Smooth muscle cell (in vitro differentiated cells): ENCODE measurements around the gene GCH1. TPM values are rescaled to one million over a fixed set of nuclear protein-coding genes. Genes with fewer than 3 reads are reported as not detected.
"Not testable (repeated sequence)": the region's sequence is repeated elsewhere in the genome, so short reads cannot be mapped to it uniquely, and the experiment has no call there.

Source experiments
- DNase-seq: peaks from one replicate; lab custom pipeline; 2025; ENCODE audit not compliant: unreplicated experiment; lab: John Stamatoyannopoulos, UW
- H2AFZ ChIP-seq: fragments of 200-600 bp; sonication (generic); 2 replicates; pipeline ENCODE4 v1.6.0; 2016; ENCODE audit warnings: antibody characterized with exemption, low read depth, mild to moderate bottlenecking
- H3F3A ChIP-seq: fragments of 200-600 bp; sonication (generic); 2 replicates; pipeline ENCODE4 v1.6.0; 2017; ENCODE audit warnings: antibody characterized with exemption, low read depth
- H3K27ac ChIP-seq: fragments of 200-600 bp; sonication (generic); 2 replicates; pipeline ENCODE4 v1.5.1; 2016; ENCODE audit warnings: low read depth, mild to moderate bottlenecking
- H3K27me3 ChIP-seq: fragments of 200-600 bp; sonication (generic); 2 replicates; pipeline ENCODE4 v1.6.1; 2016; ENCODE audit warnings: low read depth, mild to moderate bottlenecking
- H3K36me3 ChIP-seq: fragments of 200-600 bp; sonication (generic); 2 replicates; pipeline ENCODE4 v1.5.1; 2016; ENCODE audit warnings: low read depth
- H3K4me1 ChIP-seq: fragments of 200-600 bp; sonication (generic); 2 replicates; pipeline ENCODE4 v1.5.1; 2016; ENCODE audit warnings: low read depth
- H3K4me2 ChIP-seq: fragments of 200-600 bp; sonication (generic); 2 replicates; pipeline ENCODE4 v1.6.0; 2016; ENCODE audit warnings: mild to moderate bottlenecking
- H3K4me3 ChIP-seq: fragments of 200-600 bp; sonication (generic); 2 replicates; pipeline ENCODE4 v1.5.1; 2016; ENCODE audit warnings: mild to moderate bottlenecking
- H3K79me2 ChIP-seq: fragments of 200-600 bp; sonication (generic); 2 replicates; pipeline ENCODE4 v1.6.0; 2016; ENCODE audit warnings: low read depth, mild to moderate bottlenecking
- H3K9ac ChIP-seq: fragments of 200-600 bp; sonication (generic); 2 replicates; pipeline ENCODE4 v1.6.0; 2016; ENCODE audit warnings: low read depth
- H3K9me3 ChIP-seq: fragments of 200-600 bp; sonication (generic); replicated peaks from 2 replicates; pipeline ENCODE4 v1.5.1; 2016; ENCODE audit warnings: low read depth
- H4K20me1 ChIP-seq: fragments of 200-600 bp; sonication (generic); 2 replicates; pipeline ENCODE4 v1.6.0; 2016; ENCODE audit warnings: low read depth
- WGBS: methylation state at CpG from one replicate; pipeline ENCODE4 v1.1.7; 2016; ENCODE audit warnings: low lambda C conversion rate; 5-methylcytosine and 5-hydroxymethylcytosine counted together
- polyA plus RNA-seq: library from polyadenylated mRNA; unstranded; fragments of >200 nt; fragmentation: Nextera tagmentation; extraction: Ambion mirVana; gene quantifications from 2 replicates; pipeline ENCODE4 v1.2.1, GENCODE V29; 2016
- total RNA-seq: library from RNA; depleted of rRNA; stranded (reverse); fragments of >200 nt; gene quantifications from 2 replicates; pipeline ENCODE4 v1.2.3, GENCODE V29; 2014
- TF ChIP-seq, protein P1 (sequence below): fragments of 200-600 bp; sonication (generic); IDR thresholded peaks from 2 replicates; pipeline ENCODE4 v1.5.1; 2017; ENCODE audit warnings: borderline replicate concordance, mild to moderate bottlenecking, antibody characterized with exemption; ENCODE audit not compliant: insufficient read depth, poor library complexity, severe bottlenecking

The GCH1 gene
- total and polyA plus RNA-seq, 2 experiments from 2014 or later, result 0.70 to 2.1 TPM

DNA sequence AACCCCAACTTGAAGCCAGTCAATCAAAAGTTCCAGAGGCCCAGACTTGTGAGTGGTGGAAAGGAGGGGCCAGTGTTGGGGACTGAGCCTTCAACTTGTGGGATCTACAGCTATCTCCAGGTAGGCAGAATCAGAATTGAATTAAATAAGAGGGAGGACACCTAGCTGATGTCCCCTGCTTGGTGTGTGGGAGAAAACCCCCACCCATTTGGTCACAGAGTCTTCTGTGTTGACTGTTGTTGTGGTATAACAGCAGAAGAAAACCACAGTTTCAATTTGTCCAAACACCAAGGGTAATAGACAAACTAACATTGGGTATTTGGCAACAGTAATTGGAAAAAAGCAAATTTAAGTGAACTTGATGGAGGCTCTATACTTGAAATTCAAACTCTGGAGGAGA lies 3.4 kb upstream of the GCH1 start:
- peaks cover 26% of the 10 kb centered on the region for H3K27me3 ChIP-seq
- no peaks in the 10 kb centered on the region for H3F3A ChIP-seq
- H3K27ac ChIP-seq, result no peak overlapping the region
- TF ChIP-seq, protein P1, sequence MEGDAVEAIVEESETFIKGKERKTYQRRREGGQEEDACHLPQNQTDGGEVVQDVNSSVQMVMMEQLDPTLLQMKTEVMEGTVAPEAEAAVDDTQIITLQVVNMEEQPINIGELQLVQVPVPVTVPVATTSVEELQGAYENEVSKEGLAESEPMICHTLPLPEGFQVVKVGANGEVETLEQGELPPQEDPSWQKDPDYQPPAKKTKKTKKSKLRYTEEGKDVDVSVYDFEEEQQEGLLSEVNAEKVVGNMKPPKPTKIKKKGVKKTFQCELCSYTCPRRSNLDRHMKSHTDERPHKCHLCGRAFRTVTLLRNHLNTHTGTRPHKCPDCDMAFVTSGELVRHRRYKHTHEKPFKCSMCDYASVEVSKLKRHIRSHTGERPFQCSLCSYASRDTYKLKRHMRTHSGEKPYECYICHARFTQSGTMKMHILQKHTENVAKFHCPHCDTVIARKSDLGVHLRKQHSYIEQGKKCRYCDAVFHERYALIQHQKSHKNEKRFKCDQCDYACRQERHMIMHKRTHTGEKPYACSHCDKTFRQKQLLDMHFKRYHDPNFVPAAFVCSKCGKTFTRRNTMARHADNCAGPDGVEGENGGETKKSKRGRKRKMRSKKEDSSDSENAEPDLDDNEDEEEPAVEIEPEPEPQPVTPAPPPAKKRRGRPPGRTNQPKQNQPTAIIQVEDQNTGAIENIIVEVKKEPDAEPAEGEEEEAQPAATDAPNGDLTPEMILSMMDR, result no peak
- H2AFZ ChIP-seq, result no peak overlapping the region
- H4K20me1 ChIP-seq, result no peaks in the 10 kb centered on the region
- no peak overlapping the region for H3K4me2 ChIP-seq
- H3K9me3 ChIP-seq, result no peaks in the 10 kb centered on the region
- H3K4me1 ChIP-seq, result peaks cover 4% of the 10 kb centered on the region
- H3K4me3 ChIP-seq, result no peak overlapping the region
- no peaks in the 10 kb centered on the region for H3K79me2 ChIP-seq
- H3K9ac ChIP-seq, result no peak overlapping the region
- H3K36me3 ChIP-seq, result no peaks in the 10 kb centered on the region
- DNase-seq, result no peak

DNA sequence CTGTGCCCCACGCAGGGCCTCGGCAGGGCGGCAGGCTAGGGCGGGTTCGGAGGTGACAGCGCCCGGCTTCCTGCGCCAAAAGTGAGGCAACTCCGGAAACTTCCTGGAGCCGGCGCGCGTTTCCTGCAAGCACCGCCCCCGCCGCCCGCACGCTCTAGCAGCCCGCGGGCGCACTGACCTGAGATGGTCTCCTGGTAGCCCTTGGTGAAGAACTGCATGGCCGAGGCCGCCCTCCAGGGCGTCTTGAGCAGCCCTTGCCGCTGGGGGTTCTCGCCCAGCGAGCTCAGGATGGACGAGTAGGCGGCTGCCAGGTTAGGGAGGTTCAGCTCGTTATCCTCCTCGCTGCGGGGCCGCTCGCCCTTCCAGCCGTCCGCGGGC lies 494 bp downstream of the GCH1 start:
- Histone ChIP-seq H3K36me3 (no peaks in the 10 kb centered on the region), H3K9me3 (no peaks in the 10 kb centered on the region), H3K4me2 (peak overlapping the region; percentile 93), H3K27me3 (peaks cover 34% of the 10 kb centered on the region), H3K9ac (peak overlapping the region; percentile 44), H3K4me3 (peak overlapping the region; percentile 78), H3F3A (no peaks in the 10 kb centered on the region), H3K27ac (no peak overlapping the region), H2AFZ (peak overlapping the region; percentile 70), H4K20me1 (no peaks in the 10 kb centered on the region), H3K79me2 (no peaks in the 10 kb centered on the region), H3K4me1 (peaks cover 4% of the 10 kb centered on the region)
- TF ChIP-seq, protein P1, result no peak
- 1% methylated on average over 37 of the region's 37 CpGs for WGBS
- peak; percentile 20 for DNase-seq

DNA sequence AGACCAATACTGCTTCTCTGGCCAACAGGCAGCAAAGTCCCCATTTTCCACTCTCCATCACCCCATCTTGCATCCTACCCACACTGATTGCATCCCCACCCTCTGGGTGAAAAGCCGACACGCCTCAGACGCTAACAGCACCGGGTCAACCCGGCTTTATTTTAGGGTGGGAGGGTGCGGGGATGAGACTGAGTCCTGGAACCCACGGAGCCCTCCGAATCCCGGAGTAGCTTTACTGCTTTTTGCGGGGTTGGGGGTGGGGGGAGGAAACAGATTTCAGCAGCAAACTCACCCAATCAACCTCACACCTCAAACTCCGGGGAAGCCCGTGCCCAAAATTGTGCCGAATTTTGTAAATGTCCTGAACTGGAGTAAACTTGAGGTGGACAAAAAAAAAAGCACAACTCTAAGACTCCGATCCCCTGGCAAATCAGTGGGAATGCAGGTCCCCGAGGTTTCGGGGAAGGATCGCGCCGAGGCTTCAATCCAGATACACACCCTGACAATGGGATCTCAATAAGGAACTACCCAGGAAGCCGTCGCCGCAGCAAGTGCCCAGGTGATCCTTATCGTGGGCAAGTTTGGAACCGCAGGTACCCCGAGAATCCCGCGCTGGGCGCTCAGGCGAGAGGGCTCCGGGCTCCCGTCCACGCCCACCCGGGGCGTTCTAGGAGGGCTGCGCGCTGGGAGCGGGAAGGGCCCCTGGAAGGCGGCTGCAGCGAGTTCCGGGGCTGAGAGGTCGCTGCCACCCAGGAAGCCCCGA lies 1.1 kb downstream of the GCH1 start:
- no peaks in the 10 kb centered on the region for H3K36me3 ChIP-seq
- peak overlapping the region; percentile 78 for H3K4me3 ChIP-seq
- peaks cover 31% of the 10 kb centered on the region for H3K27me3 ChIP-seq
- 5% methylated on average over 42 of the region's 42 CpGs for WGBS
- no peaks in the 10 kb centered on the region for H3K9me3 ChIP-seq
- peak overlapping the region; percentile 93 for H3K4me2 ChIP-seq
- no peak overlapping the region for H3K27ac ChIP-seq
- H3K9ac ChIP-seq, result no peak overlapping the region
- DNase-seq, result no peak
- H3K4me1 ChIP-seq, result peaks cover 4% of the 10 kb centered on the region
- no peaks in the 10 kb centered on the region for H3F3A ChIP-seq
- H3K79me2 ChIP-seq, result no peaks in the 10 kb centered on the region
- no peaks in the 10 kb centered on the region for H4K20me1 ChIP-seq
- H2AFZ ChIP-seq, result peak overlapping the region; percentile 70
- TF ChIP-seq, protein P1, result no peak

DNA sequence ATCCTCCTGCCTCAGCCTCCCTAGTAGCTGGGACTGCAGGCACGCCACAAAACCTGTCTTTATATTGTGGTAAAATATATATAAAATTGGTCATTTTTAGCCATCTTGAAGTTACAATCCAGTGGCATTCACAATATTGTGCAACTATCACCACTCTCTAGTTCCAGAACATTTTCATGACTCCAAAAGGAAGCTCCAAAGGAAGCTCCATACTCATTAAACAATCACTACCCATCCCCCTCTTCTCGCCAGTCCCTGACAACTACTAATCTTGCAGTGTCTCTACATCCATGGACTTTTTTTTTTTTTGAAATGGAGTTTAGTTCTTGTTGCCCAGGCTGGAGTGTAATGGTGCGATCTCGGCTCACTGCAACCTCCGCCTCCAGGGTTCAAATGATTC lies 3.1 kb downstream of the GCH1 start:
- no peak overlapping the region for H3K4me3 ChIP-seq
- no peaks in the 10 kb centered on the region for H4K20me1 ChIP-seq
- TF ChIP-seq, protein P1, result no peak
- DNase-seq, result no peak
- H3K36me3 ChIP-seq, result no peaks in the 10 kb centered on the region
- H3K4me2 ChIP-seq, result no peak overlapping the region
- H2AFZ ChIP-seq, result no peak overlapping the region
- peaks cover 4% of the 10 kb centered on the region for H3K4me1 ChIP-seq
- no peak overlapping the region for H3K27ac ChIP-seq
- no peaks in the 10 kb centered on the region for H3K79me2 ChIP-seq
- 96% methylated on average over 5 of the region's 5 CpGs for WGBS
- no peaks in the 10 kb centered on the region for H3K9me3 ChIP-seq
- H3K27me3 ChIP-seq, result peaks cover 31% of the 10 kb centered on the region
- peaks cover 4% of the 10 kb centered on the region for H3F3A ChIP-seq
- H3K9ac ChIP-seq, result no peak overlapping the region

DNA sequence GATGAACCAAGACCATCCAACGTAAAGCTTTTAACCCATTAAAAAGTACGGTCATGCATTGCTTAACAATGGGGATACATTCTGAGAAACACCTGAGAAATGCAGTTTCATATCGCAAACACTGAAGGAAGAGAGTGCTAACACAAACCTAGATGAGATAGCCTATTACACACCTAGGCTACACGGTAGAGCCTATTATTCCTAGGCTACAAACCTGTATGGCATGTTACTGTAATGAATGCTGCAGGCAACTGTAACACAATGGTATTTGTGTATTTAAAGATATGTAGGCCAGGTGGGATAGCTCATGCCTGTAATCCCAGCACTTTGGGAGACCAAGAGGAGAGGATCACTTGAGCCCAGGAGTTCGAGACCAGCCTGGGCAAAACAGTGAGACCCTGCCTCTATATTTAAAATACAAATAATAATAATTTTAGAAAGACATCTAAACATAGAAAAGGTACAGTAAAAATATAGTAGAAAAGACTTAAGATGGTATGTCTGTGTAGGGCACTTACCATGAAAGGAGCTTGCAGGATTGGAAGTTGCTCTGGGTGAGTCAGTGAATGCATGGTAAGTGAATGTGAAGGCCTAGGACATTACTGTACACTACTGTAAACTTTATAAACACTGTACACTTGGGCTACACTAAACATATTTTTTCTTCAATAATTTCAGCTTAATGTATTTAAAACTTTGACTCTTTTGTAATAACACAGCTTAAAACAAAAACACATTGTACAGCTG lies 4.6 kb downstream of the GCH1 start:
- H3F3A ChIP-seq, DNase-seq: not testable (repeated sequence)
- WGBS, result 91% methylated on average over 5 of the region's 5 CpGs

More for the DNA sequence above, 4.6 kb downstream of the GCH1 start:
- not testable (repeated sequence) for H3K4me3 ChIP-seq, H3K36me3 ChIP-seq, H3K79me2 ChIP-seq, H3K27ac ChIP-seq, H3K4me2 ChIP-seq, H3K9me3 ChIP-seq, H4K20me1 ChIP-seq, H3K9ac ChIP-seq, H2AFZ ChIP-seq, H3K4me1 ChIP-seq
- peaks cover 24% of the 10 kb centered on the region for H3K27me3 ChIP-seq
